ENCODE results near the gene ATP1A1. TPM values are rescaled to one million over a fixed set of nuclear protein-coding genes. Genes with fewer than 3 reads are reported as not detected.
A peak's percentile ranks its signal among the peaks of the same experiment; 100 is the strongest.

Gene ATP1A1
- total RNA-seq, 1 experiment from 2014 or later: 378 TPM

DNA sequence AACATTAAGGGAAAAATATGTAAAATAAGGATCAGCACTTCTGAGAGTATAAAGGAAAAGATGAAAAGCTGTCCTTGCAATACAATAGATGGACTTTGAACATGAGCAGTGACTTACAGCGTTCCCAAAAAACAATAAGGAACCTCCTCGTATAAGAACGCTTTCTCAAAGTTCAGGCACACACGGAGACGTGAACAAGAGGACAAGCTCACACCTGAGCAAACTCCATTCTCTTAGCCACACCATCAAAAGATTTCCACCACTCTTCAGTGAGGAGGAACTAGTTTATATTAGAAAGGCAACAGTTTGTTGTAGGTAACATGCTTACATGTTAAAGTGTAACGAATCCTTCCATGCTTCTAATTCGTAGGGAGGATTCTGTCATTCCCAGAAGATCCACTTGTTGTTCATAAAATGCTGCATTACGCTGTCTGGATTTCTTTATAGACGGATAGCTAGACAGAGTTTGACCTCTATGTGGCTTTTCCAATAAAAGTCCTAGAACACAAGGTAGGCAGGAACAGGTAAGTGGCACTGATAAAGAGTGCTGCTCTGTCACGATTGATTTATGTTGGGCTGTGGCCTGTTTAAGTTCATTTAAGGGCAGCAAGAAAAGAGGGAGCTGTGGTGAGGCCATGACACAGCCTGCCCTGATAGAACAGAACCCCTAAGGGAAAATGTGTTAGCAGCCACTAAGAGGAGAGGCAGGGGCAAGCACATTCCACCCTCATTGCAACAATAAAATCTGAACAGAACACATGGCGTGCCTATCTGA, 37.0 kb upstream of the ATP1A1 start:
- no peak for DNase-seq (ENCODE audit: unreplicated experiment)
- Mint-ChIP-seq H3K36me3 (ENCODE audit: insufficient read depth, unreplicated experiment) (no peaks in the 10 kb centered on the region), H3K27ac (ENCODE audit: low read depth, unreplicated experiment) (no peak overlapping the region), H3K4me1 (ENCODE audit: insufficient read depth, unreplicated experiment) (peaks cover 24% of the 10 kb centered on the region), H3K9me3 (ENCODE audit: unreplicated experiment) (no peaks in the 10 kb centered on the region), H3K27me3 (ENCODE audit: insufficient read depth, unreplicated experiment) (no peaks in the 10 kb centered on the region), H3K4me3 (ENCODE audit: unreplicated experiment) (no peak overlapping the region)
- ChIA-PET CTCF (interaction anchor here (1.0 kb wide), 1 partner anchor 149 kb away, joined by 3 read pairs; no protein-coding TSS in a partner anchor), POLR2A (interaction anchor here (1.1 to 4.2 kb wide), 4 partner anchors 10 to 45 kb away, joined by 3 to 28 read pairs (median 4); no protein-coding TSS in a partner anchor)
- BruUV-seq (replicated peaks): no TSS peak
- TF ChIP-seq, protein P1, sequence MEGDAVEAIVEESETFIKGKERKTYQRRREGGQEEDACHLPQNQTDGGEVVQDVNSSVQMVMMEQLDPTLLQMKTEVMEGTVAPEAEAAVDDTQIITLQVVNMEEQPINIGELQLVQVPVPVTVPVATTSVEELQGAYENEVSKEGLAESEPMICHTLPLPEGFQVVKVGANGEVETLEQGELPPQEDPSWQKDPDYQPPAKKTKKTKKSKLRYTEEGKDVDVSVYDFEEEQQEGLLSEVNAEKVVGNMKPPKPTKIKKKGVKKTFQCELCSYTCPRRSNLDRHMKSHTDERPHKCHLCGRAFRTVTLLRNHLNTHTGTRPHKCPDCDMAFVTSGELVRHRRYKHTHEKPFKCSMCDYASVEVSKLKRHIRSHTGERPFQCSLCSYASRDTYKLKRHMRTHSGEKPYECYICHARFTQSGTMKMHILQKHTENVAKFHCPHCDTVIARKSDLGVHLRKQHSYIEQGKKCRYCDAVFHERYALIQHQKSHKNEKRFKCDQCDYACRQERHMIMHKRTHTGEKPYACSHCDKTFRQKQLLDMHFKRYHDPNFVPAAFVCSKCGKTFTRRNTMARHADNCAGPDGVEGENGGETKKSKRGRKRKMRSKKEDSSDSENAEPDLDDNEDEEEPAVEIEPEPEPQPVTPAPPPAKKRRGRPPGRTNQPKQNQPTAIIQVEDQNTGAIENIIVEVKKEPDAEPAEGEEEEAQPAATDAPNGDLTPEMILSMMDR (IDR thresholded peaks at IDR 0.05; ENCODE audit: unreplicated experiment): no peak
- intact Hi-C loops (cut with micrococcal nuclease): no loop called here

DNA sequence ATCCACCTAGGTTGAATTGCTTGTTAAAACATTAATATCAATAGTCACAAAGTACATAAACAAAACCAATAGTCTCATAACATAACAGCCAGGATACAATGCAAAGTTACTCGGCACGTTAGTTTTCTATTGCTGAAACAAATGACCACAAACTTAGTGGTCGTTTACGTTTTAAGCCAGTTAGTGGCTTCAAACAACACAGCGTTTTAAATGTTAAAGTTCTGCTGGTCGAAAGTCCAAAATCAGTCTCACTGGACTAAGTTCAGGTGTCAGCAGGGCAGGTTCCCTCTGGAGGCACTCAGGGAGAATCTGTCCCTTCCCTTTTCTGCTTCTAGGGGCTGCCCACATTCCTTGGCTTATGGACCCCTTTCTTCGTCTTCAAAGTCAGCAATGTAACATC, 35.6 kb upstream of the ATP1A1 start:
- Mint-ChIP-seq H3K9me3 (ENCODE audit: unreplicated experiment) (no peaks in the 10 kb centered on the region), H3K36me3 (ENCODE audit: insufficient read depth, unreplicated experiment) (no peaks in the 10 kb centered on the region), H3K4me3 (ENCODE audit: unreplicated experiment) (no peak overlapping the region), H3K27me3 (ENCODE audit: insufficient read depth, unreplicated experiment) (no peaks in the 10 kb centered on the region), H3K27ac (ENCODE audit: low read depth, unreplicated experiment) (no peak overlapping the region), H3K4me1 (ENCODE audit: insufficient read depth, unreplicated experiment) (peaks cover 32% of the 10 kb centered on the region)
- TF ChIP-seq, protein P1 (IDR thresholded peaks at IDR 0.05; ENCODE audit: unreplicated experiment): no peak
- no peak for DNase-seq (ENCODE audit: unreplicated experiment)
- intact Hi-C loops (cut with micrococcal nuclease): no loop called here
- BruUV-seq (replicated peaks): no TSS peak
- ChIA-PET CTCF (interaction anchor here (0.9 to 1.0 kb wide), 2 partner anchors 22 to 148 kb away, joined by 3 read pairs; no protein-coding TSS in a partner anchor), POLR2A (interaction anchor here (1.1 to 4.2 kb wide), 2 partner anchors 28 to 38 kb away, joined by 3 to 28 read pairs; no protein-coding TSS in a partner anchor)

DNA sequence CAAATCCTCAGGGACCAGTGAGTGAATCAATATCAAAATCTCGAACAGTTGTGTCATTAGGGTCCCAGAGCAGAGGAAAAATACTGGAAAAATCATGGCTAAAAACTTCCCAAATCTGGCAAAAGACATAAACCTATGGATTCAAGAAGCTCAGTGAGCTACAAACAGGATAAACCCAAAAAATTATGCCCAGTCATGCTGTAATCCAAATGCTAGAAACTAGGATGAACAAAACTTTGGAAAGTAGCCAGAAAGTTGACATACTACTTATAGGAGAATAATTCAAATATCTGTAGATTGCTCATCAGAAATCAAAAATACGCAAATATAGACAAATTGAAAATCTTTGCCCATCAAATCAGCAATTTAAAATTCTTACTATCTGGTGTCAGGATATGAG, 34.6 kb upstream of the ATP1A1 start:
- Mint-ChIP-seq H3K27ac (ENCODE audit: low read depth, unreplicated experiment) (no peak overlapping the region), H3K36me3 (ENCODE audit: insufficient read depth, unreplicated experiment) (no peaks in the 10 kb centered on the region), H3K27me3 (ENCODE audit: insufficient read depth, unreplicated experiment) (no peaks in the 10 kb centered on the region), H3K9me3 (ENCODE audit: unreplicated experiment) (no peaks in the 10 kb centered on the region), H3K4me1 (ENCODE audit: insufficient read depth, unreplicated experiment) (peaks cover 32% of the 10 kb centered on the region), H3K4me3 (ENCODE audit: unreplicated experiment) (no peak overlapping the region)
- TF ChIP-seq, protein P1 (IDR thresholded peaks at IDR 0.05; ENCODE audit: unreplicated experiment): no peak
- DNase-seq (ENCODE audit: unreplicated experiment): no peak
- BruUV-seq (replicated peaks): no TSS peak
- intact Hi-C loops (cut with micrococcal nuclease): no loop called here
- CTCF ChIA-PET: interaction anchor here (0.7 kb wide), 1 partner anchor 155 kb away, joined by 3 read pairs; no protein-coding TSS in a partner anchor
- POLR2A ChIA-PET: no interaction called here

DNA sequence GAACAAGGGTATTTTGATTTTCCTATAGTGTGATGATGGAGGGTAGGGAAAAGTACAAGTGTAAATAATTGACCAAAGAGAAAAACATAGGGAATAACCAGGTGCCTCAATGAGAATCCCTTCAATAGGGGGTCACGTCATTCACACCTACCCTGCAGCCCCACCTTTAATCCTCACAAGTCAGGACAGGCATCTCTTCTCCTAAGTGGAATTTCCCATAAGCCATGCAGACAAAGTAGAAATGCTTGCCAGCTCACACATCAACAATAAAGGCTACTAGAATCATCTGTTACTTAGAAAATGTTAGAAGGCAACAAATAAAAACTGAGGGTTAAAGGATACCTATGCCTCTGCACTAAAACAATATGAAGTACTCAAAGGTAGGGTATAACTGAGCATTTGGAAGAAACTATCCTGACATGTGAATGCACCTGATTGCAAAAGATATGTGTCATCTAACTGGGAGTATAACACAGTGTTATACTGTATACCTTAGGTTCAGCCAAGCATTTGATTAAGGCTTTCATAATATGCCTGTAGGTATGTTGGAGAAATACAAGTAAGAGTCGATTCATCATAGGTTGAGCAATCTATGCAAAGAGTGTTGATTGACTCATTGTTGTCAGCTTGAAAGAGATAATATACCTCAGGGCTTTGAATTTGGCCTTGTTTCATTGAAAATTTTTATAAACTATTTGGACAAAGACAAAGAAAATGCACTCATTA, 32.4 kb upstream of the ATP1A1 start:
- peaks cover 19% of the 10 kb centered on the region for H3K4me1 Mint-ChIP-seq (ENCODE audit: insufficient read depth, unreplicated experiment)
- H3K4me3 Mint-ChIP-seq (ENCODE audit: unreplicated experiment): peak overlapping the region; percentile 16
- no TSS peak for BruUV-seq (replicated peaks)
- H3K27ac Mint-ChIP-seq (ENCODE audit: low read depth, unreplicated experiment): peak overlapping the region; percentile 63
- no peaks in the 10 kb centered on the region for H3K27me3 Mint-ChIP-seq (ENCODE audit: insufficient read depth, unreplicated experiment)
- intact Hi-C loops (cut with micrococcal nuclease): loop anchor here (2.0 to 5.0 kb wide), 2 partner anchors 34 to 188 kb away; no protein-coding TSS in a partner anchor
- TF ChIP-seq, protein P1 (IDR thresholded peaks at IDR 0.05; ENCODE audit: unreplicated experiment): no peak
- DNase-seq (ENCODE audit: unreplicated experiment): peak; percentile 92
- POLR2A ChIA-PET: interaction anchor here (0.6 to 7.6 kb wide), 13 partner anchors 8 to 209 kb away, joined by 3 to 110 read pairs (median 5); partner anchors contain the start of gene ATP1A1
- H3K9me3 Mint-ChIP-seq (ENCODE audit: unreplicated experiment): no peaks in the 10 kb centered on the region
- H3K36me3 Mint-ChIP-seq (ENCODE audit: insufficient read depth, unreplicated experiment): no peaks in the 10 kb centered on the region
- CTCF ChIA-PET: interaction anchor here (0.7 to 2.7 kb wide), 5 partner anchors 35 to 202 kb away, joined by 3 to 11 read pairs (median 6); no protein-coding TSS in a partner anchor
